GM18511 (cell line): ENCODE data around the gene SPAG6.

ENCODE experiments used
- ATAC-seq: cut with Tn5 transposase; IDR thresholded peaks from one replicate; pipeline ENCODE4 v1.9.1; 2021; ENCODE audit warnings: mild to moderate bottlenecking, moderate library complexity; ENCODE audit not compliant: unreplicated experiment

Gene SPAG6

DNA sequence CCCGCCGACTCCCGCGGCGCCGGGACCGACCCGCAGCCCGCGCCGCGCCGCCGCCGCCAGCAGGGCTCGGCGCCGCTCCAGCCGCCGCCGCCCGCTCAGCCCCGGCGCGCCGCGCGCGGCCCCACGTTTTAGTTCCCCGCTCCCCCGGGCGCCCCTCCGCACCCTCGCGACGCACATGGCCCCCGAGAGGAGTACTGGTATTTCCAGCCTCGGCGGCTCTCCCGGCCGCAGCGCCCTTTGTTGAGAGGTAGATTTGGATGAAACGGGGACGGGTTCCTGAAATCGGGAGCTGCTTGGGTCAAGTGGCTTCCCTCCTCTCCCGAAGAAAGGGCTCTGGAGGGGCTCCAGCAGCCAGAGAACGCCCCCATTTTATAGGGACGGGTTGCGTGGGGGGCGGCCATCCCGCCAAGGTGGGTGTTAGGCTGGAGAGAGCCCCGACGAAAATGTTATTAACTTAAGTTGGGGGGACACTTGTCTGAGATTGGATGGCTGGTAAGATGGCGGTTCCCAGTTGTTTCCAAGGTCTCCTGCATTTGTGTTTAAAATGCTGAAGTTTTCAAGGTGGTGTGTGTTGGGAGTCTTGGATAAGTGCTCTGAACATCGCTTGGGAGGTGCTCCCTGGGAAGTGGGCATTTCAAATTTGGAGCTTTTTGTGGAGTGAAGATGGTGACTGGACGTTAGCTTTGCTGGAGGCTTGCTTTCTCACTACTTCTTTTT is 23.2 kb upstream of the SPAG6 start:
- ATAC-seq = no peak

DNA sequence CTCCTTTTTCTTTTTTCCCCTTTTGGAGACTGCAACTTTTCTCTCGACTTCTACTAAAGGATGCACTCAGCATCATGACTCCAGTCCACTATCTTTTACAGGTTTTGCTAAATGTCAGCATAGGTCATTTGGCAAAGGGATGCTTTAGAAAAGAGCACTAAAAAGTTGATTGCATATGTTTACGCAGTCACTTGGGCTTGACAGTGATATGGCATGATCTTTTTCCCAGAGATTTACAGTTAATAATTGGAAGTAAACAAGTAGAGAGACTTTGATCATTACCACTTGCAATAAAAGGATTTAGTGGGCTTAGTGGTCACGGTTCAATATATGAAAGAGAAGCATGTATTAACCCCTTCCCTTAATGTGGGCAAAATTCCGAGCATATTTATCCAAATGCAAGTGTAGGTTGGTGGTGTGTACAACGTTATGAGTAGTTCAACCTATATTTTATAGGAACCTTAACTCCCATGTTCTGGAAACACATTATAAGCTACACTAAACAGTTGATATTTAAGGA is 22.6 kb upstream of the SPAG6 start:
- ATAC-seq = no peak

DNA sequence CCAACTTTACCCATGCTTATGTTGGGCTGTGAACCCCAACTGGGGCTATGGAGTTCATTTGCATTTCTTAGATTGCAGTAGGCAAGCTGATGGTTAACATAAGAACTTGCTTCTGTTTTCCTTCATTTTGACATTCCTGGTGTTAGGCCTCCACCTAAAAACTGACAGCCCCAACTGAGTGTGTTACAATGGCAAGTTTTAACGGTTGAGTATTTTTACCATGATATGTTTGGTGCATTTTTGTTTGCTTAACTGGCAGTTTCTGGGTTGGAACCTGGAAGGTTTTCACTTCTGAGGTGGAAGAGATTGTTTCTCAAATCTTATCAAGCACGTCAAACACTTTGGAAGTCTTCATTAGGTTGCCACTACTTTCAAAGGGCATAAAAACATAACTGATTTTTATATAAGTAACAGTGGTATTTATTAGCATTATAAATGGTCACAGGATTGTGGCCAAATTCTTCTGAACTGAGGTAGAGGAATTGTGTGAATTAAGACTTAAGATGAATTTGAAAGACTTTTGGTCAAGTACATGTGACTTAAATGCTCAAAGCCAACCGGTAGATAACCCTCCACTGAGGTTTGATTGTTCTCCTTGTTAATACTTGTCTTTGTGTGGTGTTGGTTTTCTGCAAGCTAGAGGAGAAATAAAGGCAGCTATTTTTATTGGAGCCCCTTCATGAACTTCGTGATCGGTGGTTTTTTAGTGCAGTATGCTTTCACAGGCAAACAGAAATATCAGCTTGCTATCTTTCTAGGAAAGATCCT is 21.6 kb upstream of the SPAG6 start:
- ATAC-seq = no peak

DNA sequence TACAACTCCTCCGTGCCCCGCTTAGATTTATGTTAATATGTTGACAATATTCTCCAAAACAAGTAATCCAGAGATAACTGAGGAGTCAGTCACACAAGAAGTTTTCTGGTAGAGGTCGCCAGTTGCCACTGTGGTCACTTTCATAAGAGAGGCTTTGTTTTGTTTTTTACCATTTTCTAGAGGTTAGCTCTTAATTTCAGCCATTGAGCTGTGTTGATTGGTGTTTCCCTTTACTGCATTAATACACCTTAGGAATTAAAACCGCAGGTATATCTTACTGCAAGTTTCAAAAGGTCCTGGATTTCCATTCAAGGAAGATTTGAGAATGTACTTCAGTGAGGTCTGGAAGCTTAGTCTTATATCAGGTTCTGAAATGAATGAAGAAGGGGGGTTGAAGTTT is 20.9 kb upstream of the SPAG6 start:
- ATAC-seq = no peak

DNA sequence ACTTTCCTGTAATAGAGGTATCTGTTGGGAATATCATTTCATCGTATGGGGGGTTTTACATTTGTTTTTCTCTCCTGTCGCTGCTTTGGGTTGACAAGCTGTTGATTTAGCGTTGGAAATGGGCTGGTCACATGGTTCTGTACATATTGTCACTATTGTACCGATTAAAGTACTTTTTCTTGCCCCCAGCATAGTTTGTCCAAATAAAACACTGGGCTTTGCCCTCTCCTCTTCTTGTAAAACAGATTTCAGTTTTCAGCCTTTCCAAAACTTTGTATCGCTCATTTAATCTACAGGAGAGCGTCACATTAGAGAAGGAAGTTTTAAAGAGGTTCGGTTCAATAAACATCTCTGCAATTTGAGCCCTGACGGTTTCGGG is 20.4 kb upstream of the SPAG6 start:
- ATAC-seq = no peak

DNA sequence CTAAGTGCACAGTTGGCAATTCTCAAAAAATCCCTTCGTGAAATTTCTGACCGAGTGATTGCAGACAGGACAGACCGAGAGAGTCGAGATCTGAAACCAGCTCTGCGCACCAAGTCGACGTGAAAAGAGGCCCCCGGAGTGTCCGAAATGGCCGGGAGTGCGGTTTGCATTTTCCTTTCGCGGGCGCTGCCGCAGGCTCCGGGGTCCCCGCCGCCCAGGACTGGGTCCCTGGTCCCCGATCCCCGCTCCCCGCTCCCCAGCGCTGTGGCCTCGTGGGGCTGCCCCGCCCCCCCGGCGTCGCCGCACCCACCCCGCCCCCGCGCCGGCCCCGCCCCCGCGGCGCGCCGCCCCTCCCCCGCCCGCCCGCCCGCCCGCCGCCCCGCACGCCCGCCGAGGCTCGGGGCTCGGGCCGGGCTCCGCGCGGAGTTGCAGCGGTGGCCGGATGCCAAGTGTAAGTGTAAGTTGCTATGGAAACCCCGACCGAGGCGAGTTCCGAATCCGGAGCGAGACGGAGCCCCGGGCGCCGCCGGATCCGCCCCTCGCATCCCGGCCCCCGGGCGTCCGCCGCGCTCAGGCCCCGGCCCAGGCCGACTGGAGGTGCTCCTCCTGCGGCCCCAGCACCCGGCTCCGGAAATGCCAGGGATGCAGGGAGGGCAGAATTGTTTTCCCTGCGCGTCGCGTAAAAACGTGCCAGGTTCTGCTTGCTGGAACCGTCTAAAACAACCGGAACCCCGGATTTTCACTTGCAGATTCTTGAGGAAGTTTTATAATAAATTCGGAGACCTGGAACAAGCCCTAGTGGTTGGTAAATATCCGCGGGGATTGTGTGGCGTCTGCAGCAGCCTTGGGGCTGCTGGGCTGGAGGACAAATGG is 19.8 kb upstream of the SPAG6 start:
- ATAC-seq = peak; percentile 47

DNA sequence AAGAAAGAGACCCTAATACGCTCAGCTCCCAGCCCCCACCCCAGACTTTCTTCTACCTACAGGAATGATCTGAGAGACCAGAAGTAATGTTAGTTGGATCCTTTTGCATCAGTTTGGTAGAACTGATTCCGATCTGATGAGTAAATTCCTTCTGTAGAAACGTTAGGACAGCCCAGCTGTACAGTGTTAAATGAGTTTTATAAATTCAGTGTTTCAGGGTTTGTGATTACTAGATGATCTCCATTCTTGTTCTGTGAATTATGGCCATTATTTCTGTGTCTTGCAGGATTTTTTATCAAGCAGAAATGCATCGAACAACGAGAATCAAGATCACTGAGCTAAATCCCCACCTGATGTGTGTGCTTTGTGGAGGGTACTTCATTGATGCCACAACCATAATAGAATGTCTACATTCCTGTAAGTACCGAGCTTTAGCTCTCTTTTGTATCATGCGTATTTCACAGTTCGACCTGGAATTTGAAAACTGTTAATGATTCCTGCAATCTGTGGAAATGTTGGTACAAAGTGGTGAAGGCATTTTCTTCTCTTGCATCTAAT is 19.1 kb upstream of the SPAG6 start:
- ATAC-seq = no peak

DNA sequence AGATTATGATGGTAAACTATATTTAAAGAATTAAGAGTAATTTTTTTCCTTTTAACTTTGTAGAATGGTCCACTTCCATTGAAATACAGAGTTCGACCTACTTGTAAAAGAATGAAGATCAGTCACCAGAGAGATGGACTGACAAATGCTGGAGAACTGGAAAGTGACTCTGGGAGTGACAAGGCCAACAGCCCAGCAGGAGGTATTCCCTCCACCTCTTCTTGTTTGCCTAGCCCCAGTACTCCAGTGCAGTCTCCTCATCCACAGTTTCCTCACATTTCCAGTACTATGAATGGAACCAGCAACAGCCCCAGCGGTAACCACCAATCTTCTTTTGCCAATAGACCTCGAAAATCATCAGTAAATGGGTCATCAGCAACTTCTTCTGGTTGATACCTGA is 16.1 kb upstream of the SPAG6 start:
- no peak for ATAC-seq

DNA sequence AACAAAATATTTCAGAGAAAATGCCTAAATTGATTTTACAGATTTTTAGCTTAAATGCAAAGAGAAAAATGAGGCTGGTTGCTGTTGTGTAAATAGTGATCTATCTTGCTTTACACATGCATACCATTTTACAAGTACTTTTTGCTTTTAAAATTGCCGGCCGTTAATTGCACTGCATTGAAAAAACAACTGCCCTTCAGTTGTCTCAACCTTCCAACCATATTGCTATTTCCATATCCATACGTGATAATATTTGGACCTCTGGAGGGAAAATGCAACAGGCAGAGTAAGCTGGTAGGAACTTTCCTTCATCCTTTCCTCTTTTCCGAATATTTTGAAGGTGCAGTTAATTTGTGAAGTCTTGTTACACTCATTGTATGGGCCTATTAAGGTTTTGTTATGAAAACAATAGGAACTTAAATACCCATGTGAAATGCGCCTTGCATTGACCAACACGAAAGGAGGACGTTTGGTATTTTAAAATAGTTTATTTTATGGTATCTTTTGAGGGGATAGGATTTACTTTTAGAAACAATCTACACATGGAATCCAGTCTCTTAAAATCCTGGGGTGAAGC is 13.1 kb upstream of the SPAG6 start:
- no peak for ATAC-seq

DNA sequence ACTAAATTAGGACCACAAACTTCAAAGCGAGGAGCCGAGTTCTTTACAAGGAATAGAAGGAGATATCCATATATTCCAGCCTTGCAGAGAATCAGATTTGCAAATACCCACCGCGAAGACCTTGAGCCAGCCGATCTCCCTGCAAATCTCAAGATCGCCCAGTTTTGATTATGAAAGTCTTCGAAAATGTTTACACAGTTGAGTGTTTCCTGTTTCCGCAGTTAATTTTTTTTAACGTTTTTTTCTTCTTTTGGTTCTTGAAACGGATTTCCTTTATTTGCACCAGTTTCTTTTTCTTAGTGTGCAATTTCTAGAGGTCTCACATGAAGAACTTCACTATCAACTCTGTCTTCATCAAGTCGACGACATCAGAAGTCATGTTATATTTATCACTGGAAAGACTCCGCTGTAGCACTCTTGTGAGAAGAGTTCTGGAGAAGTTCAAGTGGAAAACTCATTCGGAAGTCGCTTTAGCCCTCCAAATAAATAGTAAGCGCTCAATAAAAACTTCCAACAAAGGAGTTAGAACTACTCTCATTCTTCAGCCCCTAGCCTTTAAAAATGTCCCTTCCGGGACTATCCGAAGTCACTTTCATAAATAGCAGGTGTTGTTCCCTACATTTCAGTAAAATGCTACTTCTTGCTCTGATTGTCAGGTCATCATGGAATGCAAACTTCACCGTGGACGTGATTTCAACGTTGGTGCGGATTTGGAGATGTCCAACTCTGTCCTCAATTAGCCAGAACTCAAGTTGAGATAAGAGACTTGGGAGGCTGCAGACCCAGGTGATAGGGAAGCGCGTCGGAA is 11.9 kb upstream of the SPAG6 start:
- ATAC-seq = no peak

DNA sequence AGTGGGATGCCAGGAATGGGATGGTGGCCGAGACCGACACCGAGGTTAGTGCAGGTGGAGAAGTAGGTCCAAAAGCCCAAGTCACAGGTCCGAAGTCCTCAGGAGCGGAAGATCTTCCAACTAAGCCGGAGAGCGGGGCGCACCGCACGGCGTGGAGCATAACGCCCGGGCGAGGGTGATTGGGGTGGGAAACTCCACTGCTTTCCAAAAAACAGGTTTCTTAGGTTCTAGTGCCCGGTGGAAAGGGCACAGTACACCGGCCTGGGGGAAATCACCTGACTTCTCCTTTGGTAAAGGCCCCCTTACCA is 11.4 kb upstream of the SPAG6 start:
- no peak for ATAC-seq

DNA sequence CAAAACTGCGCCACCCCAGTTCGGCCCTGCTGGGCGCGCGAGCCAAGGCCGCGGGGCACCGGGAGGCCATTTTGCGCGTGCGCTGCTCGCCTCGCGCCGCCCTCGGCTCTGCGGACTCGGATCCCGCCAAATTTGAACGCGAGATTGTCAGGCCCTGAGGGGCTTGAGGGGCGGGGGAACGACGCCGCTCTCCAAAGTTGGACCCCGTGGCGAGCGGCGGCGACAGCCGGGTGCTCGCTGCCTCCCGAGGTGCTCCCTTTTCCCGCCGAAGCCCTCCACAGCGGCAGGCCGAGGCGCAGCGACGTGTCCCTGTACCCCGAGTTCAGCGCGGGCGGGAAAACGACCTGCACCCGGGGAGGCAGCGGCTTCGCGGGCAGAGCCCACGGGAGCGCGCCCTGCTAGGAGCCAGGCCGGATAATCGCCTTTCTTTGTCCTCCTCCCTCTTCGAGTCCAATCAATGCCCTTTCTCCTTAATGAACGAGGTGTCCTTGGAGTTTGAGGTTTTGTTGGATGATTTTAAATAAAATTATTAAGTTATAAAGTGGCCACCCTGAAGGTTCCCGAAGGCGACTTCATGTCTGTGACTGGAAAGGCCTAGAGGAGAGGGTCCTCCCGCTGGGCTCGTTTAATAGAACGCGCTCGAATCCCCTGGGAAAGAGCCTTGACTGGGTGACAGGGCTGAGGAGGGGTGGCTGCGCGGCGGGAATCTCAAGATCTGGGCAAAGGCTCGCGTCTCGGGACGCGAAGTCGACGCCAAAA is 10.7 kb upstream of the SPAG6 start:
- ATAC-seq = no peak

DNA sequence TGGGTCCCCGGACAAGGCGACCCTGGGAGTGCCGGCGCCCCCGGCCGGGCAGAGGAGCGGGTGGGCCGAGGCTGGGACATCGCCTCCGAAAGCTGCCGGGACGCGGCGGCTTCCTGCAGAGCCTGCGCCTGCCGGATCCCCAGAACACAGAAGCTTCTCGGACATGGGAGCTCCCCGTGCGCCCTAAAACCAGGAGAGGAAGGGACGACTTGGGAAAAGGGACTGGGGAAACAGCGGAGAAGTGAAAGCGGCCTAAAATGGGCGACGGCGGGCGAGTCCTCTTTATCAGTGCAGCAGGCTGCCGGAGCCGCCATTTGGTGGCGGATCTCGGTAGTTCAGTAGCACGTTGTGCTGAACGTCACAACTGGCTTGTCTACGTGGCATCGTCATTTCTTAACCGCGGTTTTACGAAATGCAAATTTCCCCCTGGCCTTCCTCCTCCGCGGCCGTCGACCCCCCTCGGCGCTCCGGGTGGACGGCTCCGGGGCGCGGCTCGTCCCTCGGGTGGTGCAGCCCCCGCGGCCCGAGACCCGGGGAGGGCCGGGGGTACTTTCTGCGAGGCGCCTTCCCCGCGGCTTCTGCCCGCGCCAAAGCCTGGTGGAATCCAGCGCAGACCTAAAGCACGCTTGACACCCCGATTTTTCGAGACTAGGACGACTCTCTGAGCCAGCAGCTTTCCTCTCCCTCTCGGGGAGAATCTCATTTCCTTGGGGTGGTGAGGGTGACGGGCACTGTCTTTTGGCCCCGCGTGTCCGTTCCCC is 9.9 kb upstream of the SPAG6 start:
- ATAC-seq = peak; percentile 59

DNA sequence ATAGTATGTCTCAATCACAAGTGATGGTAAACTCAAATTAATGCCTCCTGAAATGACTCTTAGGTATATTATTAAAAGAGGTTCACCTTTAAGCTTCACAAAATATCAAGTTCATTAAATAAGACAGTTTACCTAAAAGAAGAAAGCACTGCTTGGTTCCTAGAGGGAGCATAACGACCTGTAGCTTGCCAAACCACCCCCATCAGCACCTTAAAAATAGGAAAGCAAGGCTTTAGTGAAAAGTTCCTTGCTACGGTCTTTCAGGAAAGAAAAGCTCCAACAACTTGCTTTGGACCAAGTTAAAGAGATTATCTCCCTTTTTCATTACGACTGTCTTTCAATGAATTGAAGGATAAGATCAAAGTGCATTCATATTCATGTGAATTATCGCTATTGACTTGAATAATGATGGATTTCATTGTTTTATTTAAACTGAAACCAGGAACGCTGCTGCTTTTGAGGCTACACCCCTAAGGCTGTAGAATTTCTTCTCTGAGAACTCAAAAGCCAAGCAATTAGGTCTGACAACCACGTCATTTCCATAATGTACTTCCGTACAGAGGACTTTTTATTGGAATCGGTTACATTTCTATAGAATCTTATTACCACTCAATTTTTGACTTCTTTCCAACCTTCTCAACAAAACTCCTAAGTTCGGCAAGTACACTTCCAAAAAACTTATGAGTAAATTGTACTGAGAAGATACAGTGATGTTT is 7.0 kb upstream of the SPAG6 start:
- ATAC-seq = no peak

DNA sequence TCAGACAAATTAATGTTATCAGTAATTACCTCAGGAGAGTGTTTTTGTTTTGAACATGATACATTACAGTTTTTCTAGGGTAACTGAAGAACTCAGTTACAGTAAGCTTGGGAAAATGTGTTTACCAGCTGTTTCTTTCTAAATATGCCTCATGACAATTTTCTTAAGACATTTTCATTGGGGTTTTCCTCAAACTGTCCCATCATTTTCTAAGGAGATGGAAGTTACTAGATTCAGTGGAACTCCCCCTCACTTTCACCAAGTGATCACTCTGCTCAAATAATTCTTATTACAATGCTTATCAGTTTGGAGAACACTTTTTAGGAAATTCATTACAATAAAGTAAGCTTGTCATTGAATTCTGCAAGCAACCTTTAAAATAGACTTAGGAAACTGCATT is 6.4 kb upstream of the SPAG6 start:
- no peak for ATAC-seq

DNA sequence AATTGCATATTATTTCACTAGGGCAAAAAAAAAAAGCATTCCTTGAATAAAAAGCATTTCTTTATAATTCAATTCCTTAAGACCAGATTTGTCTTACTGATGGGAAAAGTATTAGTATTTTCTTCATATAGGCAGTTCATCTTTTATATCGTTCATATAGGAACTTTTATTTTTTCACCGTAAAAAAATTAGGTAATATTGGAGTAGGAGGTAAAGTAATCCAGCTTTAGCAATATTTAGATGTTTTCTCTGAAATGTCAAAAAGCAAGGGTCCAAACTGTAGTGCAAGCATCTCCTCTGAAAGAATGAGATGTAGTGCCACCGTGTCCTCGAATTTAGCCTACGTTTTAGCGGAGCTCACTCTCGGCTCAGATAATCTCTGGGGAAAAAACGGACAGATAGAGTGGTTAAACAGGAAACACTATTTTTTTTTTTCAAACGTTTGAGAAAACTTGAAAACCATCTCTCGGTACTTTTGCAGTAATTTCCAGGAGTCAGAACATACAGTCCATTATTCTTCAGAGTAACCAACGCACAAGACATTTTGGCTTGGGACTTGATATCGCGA is 5.5 kb upstream of the SPAG6 start:
- ATAC-seq = no peak

DNA sequence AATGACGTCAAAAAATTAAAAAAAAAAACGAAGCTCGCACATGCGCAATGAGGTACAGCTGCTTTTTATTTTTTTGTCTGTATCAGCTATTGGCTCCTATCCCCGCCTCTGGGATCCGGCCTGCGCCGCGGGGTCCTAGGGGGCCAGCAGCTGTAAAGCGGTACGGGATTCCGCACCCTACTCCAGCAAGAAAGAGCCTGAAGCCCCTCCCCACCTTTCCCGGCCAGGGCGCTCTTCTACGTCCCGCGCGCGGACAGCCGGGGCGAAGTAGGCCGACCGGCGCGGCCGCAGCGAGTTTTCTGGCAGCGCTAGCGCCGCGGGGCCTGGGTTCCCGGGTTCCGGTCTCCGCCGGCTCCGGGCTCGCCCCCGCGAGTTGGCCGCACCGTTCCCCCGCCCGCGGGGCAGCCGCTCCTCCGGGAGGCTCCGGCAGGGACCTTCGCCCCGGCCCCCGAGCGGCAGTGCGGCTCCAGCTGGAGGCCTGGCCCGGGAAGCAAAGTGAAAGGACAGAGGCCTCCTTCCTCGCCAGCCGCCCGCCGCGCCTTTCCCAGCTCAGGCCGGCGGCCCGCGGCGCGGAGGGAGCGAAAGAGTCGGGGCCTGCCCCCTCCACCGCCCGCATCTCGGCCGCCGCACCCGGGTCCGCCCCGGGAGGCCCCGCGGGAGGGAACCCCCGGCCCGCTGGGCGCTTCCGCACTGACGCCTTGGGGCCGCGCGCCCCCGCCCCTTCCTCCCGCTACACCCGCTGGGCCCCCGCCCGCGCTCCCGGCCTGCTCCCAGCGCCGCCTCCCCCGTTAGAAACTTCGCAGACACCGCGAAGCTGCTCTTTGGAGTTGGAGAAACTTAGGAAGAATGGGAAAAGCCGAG is 4.7 kb upstream of the SPAG6 start:
- peak; percentile 50 for ATAC-seq
